ENCODE data around the gene FAM174C.
"Not testable (repeated sequence)": the region's sequence is repeated elsewhere in the genome, so short reads cannot be mapped to it uniquely, and the experiment has no call there.

The FAM174C gene

GRCh38 chr19:1298235-1298634 is 22.9 kb downstream of the FAM174C start:
- DNase-seq (ENCODE audit: low read depth in 2 of 2): no peak

GRCh38 chr19:1299801-1300200 is 24.5 kb downstream of the FAM174C start:
- no peak for DNase-seq (ENCODE audit: low read depth in 2 of 2)

GRCh38 chr19:1300744-1301490 is 25.6 kb downstream of the FAM174C start:
- no peak for DNase-seq (ENCODE audit: low read depth in 2 of 2)

GRCh38 chr19:1302533-1303239 is 27.4 kb downstream of the FAM174C start:
- no peak for DNase-seq (ENCODE audit: low read depth in 2 of 2)

- DNase-seq (ENCODE audit: low read depth in 2 of 2): no peak
Measured at GRCh38 chr19:1304197-1304924, 29.0 kb downstream of the FAM174C start.

- DNase-seq (ENCODE audit: low read depth in 2 of 2): not testable (repeated sequence)
Measured at GRCh38 chr19:1305354-1305753, 30.0 kb downstream of the FAM174C start.

GRCh38 chr19:1307320-1307719 is 32.0 kb downstream of the FAM174C start:
- no peak for DNase-seq (ENCODE audit: low read depth in 2 of 2)

- no peak for DNase-seq (ENCODE audit: low read depth in 2 of 2)
Measured at GRCh38 chr19:1307755-1308303, 32.5 kb downstream of the FAM174C start.

- DNase-seq (ENCODE audit: low read depth in 2 of 2): no peak
Measured at GRCh38 chr19:1308718-1309117, 33.4 kb downstream of the FAM174C start.

- no peak for DNase-seq (ENCODE audit: low read depth in 2 of 2)
Measured at GRCh38 chr19:1309977-1310852, 34.9 kb downstream of the FAM174C start.

- DNase-seq (ENCODE audit: low read depth in 2 of 2): no peak
Measured at GRCh38 chr19:1310853-1311180, 35.5 kb downstream of the FAM174C start.

- no peak for DNase-seq (ENCODE audit: low read depth in 2 of 2)
Measured at GRCh38 chr19:1311543-1312091, 36.3 kb downstream of the FAM174C start.

GRCh38 chr19:1312767-1313694 is 37.7 kb downstream of the FAM174C start:
- no peak for DNase-seq (ENCODE audit: low read depth in 2 of 2)

GRCh38 chr19:1313695-1314613 is 38.6 kb downstream of the FAM174C start:
- DNase-seq (ENCODE audit: low read depth in 2 of 2): no peak

- DNase-seq (ENCODE audit: low read depth in 2 of 2): peak; percentile 20 to 25
Measured at GRCh38 chr19:1315470-1316166, 40.3 kb downstream of the FAM174C start.

GRCh38 chr19:1316466-1316865 is 41.1 kb downstream of the FAM174C start:
- no peak for DNase-seq (ENCODE audit: low read depth in 2 of 2)

- DNase-seq (ENCODE audit: low read depth in 2 of 2): no peak
Measured at GRCh38 chr19:1317274-1318003, 42.1 kb downstream of the FAM174C start.

Measured in stimulated activated CD8-positive, alpha-beta memory T cell treated with anti-CD3 and anti-CD28 coated beads, Interleukin-2, amount 100 ng/mL, for 48 hours (primary cell).